ENCODE data around the gene GSTM1. TPM values are rescaled to one million over a fixed set of nuclear protein-coding genes. Genes with fewer than 3 reads are reported as not detected.

The GSTM1 gene
- total and polyA plus RNA-seq, 2 of the 8 experiments (the other 6 are each of a cell fraction or from before 2014, with no cell fraction given), result 16.7 to 42.5 TPM

GRCh38 chr1:109649491-109649914 lies 38.1 kb upstream of the GSTM1 start (continued):
- TF ChIP-seq FOSL1 (IDR thresholded peaks at IDR 0.05; ENCODE audit: insufficient read depth, low read depth, low read length) (no peak), HDAC6 (IDR thresholded peaks at IDR 0.05; ENCODE audit: low read depth, low read length) (no peak), TBP (IDR thresholded peaks at IDR 0.05; ENCODE audit: low read depth, low read length) (no peak), CTCF (IDR thresholded peaks at IDR 0.05; ENCODE audit: control extremely low read depth in 1 of 3, insufficient read depth in 1 of 3, low read depth in 1 of 3, low read length in 3 of 3) (no peak), JUND (IDR thresholded peaks at IDR 0.05; ENCODE audit: low read length) (no peak), RAD21 (IDR thresholded peaks at IDR 0.05 in 1 of 2, conservative IDR thresholded peaks at IDR 0.05 in 1 of 2; ENCODE audit: low read depth in 2 of 2, low read length in 2 of 2) (no peak), CTBP2 (IDR thresholded peaks at IDR 0.05; ENCODE audit: borderline replicate concordance, insufficient read depth, insufficient read length, low read length) (no peak)
